ENCODE results near the gene PRMT1. TPM values are rescaled to one million over a fixed set of nuclear protein-coding genes. Genes with fewer than 3 reads are reported as not detected.
A peak's percentile ranks its signal among the peaks of the same experiment; 100 is the strongest.

Gene PRMT1
- total and polyA plus RNA-seq, 2 donors from 2014 or later = 119 to 131 TPM

GRCh38 chr19:49700563-49700962 lies 23.5 kb downstream of the PRMT1 start:
- Histone ChIP-seq H3K9me3 (ENCODE audit: control insufficient read depth in 2 of 3, insufficient read depth in 1 of 3, low read length in 3 of 3) (no peaks in the 10 kb centered on the region), H3K27ac (ENCODE audit: low read depth in 2 of 2, low read length in 2 of 2) (no peak overlapping the region), H3K4me1 (ENCODE audit: control insufficient read depth in 2 of 3, insufficient read depth in 2 of 3, low read depth in 1 of 3, low read length in 3 of 3) (no peaks in the 10 kb centered on the region), H3K27me3 (ENCODE audit: control insufficient read depth, insufficient read depth, low read length) (no peaks in the 10 kb centered on the region), H3K9ac (ENCODE audit: low read length in 3 of 3) (no peak overlapping the region), H3K36me3 (ENCODE audit: control insufficient read depth in 2 of 3, insufficient read depth in 3 of 3, low read length in 3 of 3) (no peaks in the 10 kb centered on the region), H3K4me3 (ENCODE audit: low read length in 3 of 3) (no peak overlapping the region)
- FAIRE-seq (no peak), DNase-seq (no peak)
- intact Hi-C loops (cut with DNase I) = no loop called here
- TF ChIP-seq CTCF (IDR thresholded peaks at IDR 0.05; ENCODE audit: borderline replicate concordance, extremely low read depth, insufficient read depth) = no peak

- H3K36me3 ChIP-seq (ENCODE audit: control insufficient read depth in 2 of 3, insufficient read depth in 3 of 3, low read length in 3 of 3) = no peaks in the 10 kb centered on the region
- H3K27ac ChIP-seq (ENCODE audit: low read depth in 2 of 2, low read length in 2 of 2) = no peak overlapping the region
- H3K9ac ChIP-seq (ENCODE audit: low read length in 3 of 3) = no peak overlapping the region
- FAIRE-seq (no peak), DNase-seq (peak in 3 of 5 donors; percentile 48 to 72 (median 49))
- H3K4me3 ChIP-seq (ENCODE audit: low read length in 3 of 3) = no peak overlapping the region
- TF ChIP-seq CTCF (IDR thresholded peaks at IDR 0.05; ENCODE audit: borderline replicate concordance, extremely low read depth, insufficient read depth) = no peak
- H3K27me3 ChIP-seq (ENCODE audit: control insufficient read depth, insufficient read depth, low read length) = no peaks in the 10 kb centered on the region
- intact Hi-C loops (cut with DNase I) = no loop called here
- H3K9me3 ChIP-seq (ENCODE audit: control insufficient read depth in 2 of 3, insufficient read depth in 1 of 3, low read length in 3 of 3) = no peaks in the 10 kb centered on the region
- no peaks in the 10 kb centered on the region for H3K4me1 ChIP-seq (ENCODE audit: control insufficient read depth in 2 of 3, insufficient read depth in 2 of 3, low read depth in 1 of 3, low read length in 3 of 3)
Measured at GRCh38 chr19:49701271-49701786, 24.3 kb downstream of the PRMT1 start.

- H3K4me1 ChIP-seq (ENCODE audit: control insufficient read depth in 2 of 3, insufficient read depth in 2 of 3, low read depth in 1 of 3, low read length in 3 of 3) = no peaks in the 10 kb centered on the region
- intact Hi-C loops (cut with DNase I) = no loop called here
- no peaks in the 10 kb centered on the region for H3K36me3 ChIP-seq (ENCODE audit: control insufficient read depth in 2 of 3, insufficient read depth in 3 of 3, low read length in 3 of 3)
- H3K27me3 ChIP-seq (ENCODE audit: control insufficient read depth, insufficient read depth, low read length) = no peaks in the 10 kb centered on the region
- no peak overlapping the region for H3K27ac ChIP-seq (ENCODE audit: low read depth in 2 of 2, low read length in 2 of 2)
- DNase-seq (no peak), FAIRE-seq (no peak)
- no peaks in the 10 kb centered on the region for H3K9me3 ChIP-seq (ENCODE audit: control insufficient read depth in 2 of 3, insufficient read depth in 1 of 3, low read length in 3 of 3)
- no peak overlapping the region for H3K4me3 ChIP-seq (ENCODE audit: low read length in 3 of 3)
- no peak for TF ChIP-seq CTCF (IDR thresholded peaks at IDR 0.05; ENCODE audit: borderline replicate concordance, extremely low read depth, insufficient read depth)
- no peak overlapping the region for H3K9ac ChIP-seq (ENCODE audit: low read length in 3 of 3)
Measured at GRCh38 chr19:49704888-49705642, 28.0 kb downstream of the PRMT1 start.

Data from kidney (tissue), 14 donors.